ENCODE results near the gene TENT4B.
"Not testable (repeated sequence)": the region's sequence is repeated elsewhere in the genome, so short reads cannot be mapped to it uniquely, and the experiment has no call there.

TENT4B gene

GRCh38 chr16:50155925-50156324, 2.8 kb downstream of the TENT4B start:
- no peak for DNase-seq

GRCh38 chr16:50156590-50156989, 3.5 kb downstream of the TENT4B start:
- no peak for DNase-seq

GRCh38 chr16:50160495-50161164, 7.5 kb downstream of the TENT4B start:
- no peak for DNase-seq

DNA sequence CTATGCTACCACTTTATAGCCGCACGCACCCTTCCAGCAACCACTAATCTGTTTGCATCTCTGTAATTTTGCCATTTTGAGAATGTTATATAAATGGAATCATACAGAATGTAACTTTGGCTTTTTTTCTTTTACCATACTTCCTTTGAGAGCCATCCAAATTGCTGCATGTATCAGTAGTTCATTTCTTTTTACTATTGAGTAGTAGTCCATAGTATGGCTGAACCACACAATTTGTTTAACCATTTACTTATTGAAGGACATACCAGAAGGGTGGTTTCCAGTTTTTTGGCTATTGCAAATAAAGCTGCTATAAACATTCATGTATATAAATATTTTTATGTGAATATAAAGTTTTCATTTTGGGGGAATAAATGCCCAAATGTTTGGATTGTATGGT, 8.8 kb downstream of the TENT4B start:
- no peak for DNase-seq

DNA sequence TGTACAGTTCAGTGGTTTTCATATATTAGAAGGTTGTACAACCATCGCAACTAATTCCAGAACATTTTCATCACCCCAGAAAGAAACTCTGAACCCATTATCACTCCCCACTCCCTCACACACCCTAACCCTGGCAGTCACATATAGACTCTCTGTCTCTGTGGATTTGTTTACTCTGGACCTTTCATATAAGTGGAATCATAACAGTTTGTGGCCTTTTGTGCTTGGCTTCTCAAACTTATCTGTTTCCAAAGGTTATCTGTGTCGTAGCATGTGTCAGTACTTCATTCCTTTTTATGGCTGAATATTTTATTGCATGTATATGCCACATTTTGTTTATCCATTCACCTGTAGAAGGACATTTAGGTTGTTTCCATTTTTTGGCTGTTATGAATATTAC, 12.4 kb downstream of the TENT4B start:
- no peak for DNase-seq

DNA sequence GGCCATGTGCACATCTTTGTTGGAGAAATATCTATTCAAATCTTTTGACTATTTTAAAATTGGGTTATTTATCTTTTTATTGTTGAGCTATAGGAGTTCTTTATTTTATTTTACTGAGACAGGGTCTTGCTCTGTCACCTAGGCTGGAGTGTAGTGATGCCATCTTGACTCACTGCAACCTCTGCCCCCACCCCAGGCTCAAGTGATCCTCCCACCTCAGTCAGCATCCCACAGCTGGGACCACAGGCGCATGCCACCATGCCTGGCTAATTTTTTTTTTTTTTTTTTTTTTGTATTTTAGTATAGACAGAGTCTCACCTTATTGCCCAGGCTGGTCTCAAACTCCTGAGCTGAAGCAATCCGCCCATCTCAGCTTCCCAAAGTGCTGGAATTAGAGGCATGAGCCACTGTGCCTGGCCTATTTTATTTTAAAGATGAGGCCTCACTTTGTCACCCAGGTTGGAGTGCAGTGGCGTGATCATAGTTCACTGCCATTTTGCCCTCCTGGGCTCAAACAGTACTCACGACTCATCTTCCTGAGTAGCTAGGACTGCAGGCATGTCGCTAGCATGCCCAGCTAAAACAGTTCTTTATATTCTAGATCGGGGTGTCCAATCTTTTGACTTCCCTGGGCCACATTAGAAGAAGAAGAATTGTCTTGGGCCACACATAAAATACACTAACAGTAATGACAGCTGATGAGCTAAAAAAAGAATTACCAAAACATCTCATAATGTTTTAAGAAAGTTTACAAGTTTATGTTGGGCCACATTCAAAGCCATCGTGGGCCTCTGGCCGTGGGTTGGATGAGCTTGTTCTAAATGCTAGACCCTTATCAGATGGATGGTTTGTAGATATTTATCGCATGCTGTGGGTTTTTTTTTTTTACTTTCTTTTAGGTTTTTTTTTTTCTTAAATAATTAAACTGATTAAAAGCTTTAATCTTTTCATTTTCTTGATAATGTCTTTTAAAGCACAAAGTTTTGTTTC, 13.7 kb downstream of the TENT4B start:
- DNase-seq: no peak

DNA sequence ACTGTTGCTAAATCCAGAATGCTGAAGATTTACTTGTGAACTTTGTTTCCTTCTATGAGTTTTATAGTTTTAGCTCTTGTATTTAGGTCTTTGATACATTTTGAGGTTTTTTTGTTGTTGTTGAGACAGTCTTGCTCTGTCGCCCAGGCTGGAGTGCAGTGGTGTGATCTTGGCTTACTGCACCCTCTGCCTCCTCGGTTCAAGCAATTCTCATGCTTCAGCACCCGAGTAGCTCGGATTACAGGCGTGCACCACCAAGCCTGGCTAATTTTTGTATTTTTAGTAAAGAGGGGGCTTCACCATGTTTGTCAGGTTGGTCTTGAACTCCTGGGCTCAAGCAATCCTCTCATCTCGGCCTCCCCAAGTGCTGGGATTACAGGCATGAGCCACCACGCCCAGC, 14.4 kb downstream of the TENT4B start:
- DNase-seq: no peak

- no peak for DNase-seq
These were observed 16.5 kb downstream of the TENT4B start for GRCh38 chr16:50169555-50170096.

- DNase-seq: not testable (repeated sequence)
These were observed 18.7 kb downstream of the TENT4B start for GRCh38 chr16:50171773-50172172.

- DNase-seq: no peak
These were observed 19.3 kb downstream of the TENT4B start for GRCh38 chr16:50172195-50172922.

GRCh38 chr16:50173316-50173715, 20.2 kb downstream of the TENT4B start:
- DNase-seq: no peak

- no peak for DNase-seq
These were observed 25.4 kb downstream of the TENT4B start for GRCh38 chr16:50178491-50178941.

GRCh38 chr16:50182441-50182840, 29.3 kb downstream of the TENT4B start:
- no peak for DNase-seq

DNA sequence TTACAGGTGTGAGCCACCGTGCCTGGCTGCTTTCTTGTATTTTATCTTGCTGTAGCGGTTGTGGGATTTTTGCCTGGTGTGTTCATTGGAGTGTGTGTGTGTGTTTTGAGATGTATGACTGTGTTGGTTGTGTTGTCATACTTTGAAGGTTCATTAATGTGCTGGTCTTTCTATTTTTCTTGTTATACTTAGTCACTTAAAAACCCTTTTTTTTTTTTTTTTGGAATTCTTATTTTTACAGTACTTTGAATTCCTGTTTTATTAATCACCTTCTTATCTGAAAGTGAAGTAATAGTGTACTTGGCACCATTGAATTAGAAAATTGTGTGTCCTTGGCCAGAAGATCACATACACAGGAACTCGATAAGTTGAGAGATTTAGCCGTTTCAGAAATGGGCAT, 30.2 kb downstream of the TENT4B start:
- DNase-seq: no peak

DNA sequence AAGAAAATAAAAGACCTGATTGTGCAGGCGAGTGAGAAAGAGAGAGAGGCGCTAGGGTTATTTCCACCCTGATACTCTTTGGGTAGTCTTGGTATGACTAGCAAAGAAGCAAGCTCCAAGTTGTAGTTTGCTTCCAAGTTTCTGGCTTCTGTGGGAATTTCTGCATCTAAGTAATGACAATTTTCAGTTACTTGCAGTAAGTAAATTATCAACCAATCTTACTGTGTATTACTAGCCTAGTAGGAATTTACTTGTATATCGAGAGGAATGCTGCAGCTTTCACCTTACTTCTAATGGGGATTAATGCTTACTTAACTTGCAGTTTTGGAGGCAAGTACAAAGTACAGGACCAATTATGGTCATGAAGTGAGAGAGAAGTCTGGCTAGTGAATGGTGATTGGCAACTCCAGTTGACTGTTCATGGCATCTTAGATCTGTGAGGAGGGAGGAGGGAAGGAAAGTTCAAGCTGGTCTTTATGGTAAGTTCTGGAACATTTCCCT, 31.9 kb downstream of the TENT4B start:
- DNase-seq: no peak

- no peak for DNase-seq
These were observed 35.6 kb downstream of the TENT4B start for GRCh38 chr16:50188619-50189136.

- DNase-seq: no peak
These were observed 37.2 kb downstream of the TENT4B start for GRCh38 chr16:50190292-50190691.

- DNase-seq: no peak
These were observed 39.4 kb downstream of the TENT4B start for GRCh38 chr16:50192386-50193050.

DNA sequence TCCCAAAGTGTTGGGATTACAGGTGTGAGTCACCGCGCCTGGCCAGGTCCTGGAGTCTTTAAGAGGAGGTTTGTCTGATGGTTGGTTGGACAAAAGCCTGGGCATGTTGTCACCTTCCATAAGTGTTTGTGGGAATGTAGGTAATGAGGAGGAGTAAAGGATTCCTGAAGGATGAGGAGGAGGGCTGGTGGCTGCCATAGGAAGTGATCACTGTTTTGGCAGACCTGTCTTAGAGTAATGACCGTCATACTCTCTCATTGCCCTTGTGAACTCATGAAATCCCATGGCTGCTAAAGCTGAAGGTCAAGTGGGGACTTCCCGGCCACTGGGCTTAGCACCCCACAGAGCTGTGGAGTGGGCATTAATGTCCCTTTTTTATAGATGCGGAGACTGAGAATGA, 40.5 kb downstream of the TENT4B start:
- no peak for DNase-seq

DNA sequence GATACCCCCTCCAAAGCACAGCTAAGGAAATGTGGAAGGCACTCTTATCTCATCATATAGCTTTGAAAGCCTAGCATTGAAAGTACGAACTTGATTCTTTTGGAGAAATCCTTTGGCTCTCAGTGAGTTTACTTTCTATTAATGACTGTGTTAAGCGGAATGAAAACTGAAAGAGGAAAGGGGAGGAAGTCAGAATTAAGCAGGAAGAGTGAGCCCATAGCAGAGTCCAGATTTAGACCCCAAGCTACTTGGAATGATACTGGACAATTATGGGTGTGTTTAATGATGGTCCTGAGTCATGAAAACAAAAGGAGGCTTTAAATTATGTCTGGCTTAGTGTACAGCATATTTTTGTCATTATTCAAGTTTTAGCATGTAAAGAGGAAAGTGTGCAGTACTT, 42.2 kb downstream of the TENT4B start:
- DNase-seq: no peak

DNA sequence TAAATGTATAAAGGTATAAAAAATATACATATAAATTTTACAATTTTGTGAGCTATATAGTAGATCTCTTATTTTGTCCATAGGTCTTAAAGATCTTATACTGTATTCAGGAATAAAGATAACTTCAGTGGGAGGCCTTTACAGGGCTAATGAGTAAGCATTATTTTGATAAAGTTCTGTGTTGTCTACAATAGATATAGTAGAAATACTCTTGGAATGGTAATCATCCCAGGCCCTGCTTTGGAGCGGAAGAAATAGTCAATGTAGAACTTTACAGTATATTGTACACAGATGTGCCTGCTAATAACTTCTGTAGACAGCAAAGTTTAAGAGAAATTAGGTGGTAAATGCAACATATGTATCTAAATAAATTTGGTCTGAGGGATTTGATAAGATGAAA, 42.6 kb downstream of the TENT4B start:
- no peak for DNase-seq

DNA sequence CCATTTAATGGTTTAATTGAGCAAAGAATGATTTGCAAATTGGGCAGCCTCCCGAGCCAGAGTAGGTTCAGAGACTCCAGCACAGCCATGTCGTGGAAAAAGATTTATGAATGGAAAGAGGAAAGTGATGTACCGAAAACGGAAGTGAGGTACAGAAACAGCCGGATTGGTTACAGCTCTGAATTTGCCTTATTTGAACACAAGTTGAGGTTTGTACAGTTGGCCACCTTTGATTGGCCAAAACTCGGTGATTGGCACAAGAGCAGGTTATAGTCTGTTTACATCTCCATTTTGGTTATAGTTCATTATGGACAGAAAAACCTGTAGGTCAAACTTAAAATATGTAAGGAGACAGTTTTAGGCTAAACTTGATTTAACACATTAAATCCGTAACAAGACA, 44.5 kb downstream of the TENT4B start:
- no peak for DNase-seq

Measured in NCI-H2081 treated with DMSO at 0.1 percent for 48 hours (cell line).